ENCODE measurements around the gene INHBC. TPM values are rescaled to one million over a fixed set of nuclear protein-coding genes. Genes with fewer than 3 reads are reported as not detected.

INHBC gene
- total and polyA plus RNA-seq, 7 donors, result not detected

DNA sequence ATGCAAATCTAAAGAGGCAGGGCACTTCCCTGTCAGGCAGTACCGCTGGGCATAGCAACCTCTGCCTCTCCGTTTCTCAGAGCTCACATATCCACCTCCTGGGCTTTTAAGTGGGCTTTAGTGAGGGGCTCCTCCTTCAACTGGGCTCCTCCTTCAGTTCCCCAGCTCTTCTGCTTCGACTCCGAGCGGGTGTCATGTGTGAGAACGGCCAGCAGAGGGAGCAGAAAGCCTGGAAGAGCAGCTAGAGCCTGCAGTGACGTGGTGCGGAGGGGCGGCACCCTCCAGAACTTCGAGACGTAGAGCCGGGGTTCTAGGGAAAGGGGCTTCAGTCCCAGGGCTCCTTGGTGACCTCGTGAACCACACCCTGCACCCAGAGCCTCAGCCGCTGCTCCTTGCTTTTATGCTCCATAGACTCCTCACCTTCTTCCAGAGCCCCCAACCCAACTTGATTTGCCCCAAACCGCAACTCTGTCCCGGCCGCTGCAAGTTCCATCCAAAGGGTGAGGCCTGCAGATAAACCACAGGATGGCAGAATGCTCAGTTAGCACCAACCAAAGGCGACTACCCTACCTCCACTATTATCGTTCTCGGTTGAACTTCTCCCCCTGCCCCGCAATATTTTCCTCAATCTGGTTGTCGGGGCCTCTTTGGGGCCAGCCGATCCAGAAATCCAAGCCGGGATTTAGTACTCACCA is 24.6 kb downstream of the INHBC start:
- Histone ChIP-seq H3K36me3 (no peaks in the 10 kb centered on the region), H3K4me1 (peaks cover 8 to 38% (median 27%) of the 10 kb centered on the region in 4 donors), H3K27ac (peak overlapping the region; percentile 80 to 91 (median 86)), H3K4me3 (peak overlapping the region; percentile 56 to 71 (median 62)), H3K27me3 (peaks cover 0 to 19% (median 0%) of the 10 kb centered on the region in 3 donors), H3K9me3 (no peaks in the 10 kb centered on the region)
- TF ChIP-seq POLR2AphosphoS5 (IDR thresholded peaks at IDR 0.05), result peak in 2 of 4 donors; percentile 9 to 52
- no peak for TF ChIP-seq POLR2A (IDR thresholded peaks at IDR 0.05)
- TF ChIP-seq, protein P1, sequence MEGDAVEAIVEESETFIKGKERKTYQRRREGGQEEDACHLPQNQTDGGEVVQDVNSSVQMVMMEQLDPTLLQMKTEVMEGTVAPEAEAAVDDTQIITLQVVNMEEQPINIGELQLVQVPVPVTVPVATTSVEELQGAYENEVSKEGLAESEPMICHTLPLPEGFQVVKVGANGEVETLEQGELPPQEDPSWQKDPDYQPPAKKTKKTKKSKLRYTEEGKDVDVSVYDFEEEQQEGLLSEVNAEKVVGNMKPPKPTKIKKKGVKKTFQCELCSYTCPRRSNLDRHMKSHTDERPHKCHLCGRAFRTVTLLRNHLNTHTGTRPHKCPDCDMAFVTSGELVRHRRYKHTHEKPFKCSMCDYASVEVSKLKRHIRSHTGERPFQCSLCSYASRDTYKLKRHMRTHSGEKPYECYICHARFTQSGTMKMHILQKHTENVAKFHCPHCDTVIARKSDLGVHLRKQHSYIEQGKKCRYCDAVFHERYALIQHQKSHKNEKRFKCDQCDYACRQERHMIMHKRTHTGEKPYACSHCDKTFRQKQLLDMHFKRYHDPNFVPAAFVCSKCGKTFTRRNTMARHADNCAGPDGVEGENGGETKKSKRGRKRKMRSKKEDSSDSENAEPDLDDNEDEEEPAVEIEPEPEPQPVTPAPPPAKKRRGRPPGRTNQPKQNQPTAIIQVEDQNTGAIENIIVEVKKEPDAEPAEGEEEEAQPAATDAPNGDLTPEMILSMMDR (IDR thresholded peaks at IDR 0.05), result peak; percentile 93 to 99 (median 96)
- no peak for TF ChIP-seq EP300 (IDR thresholded peaks at IDR 0.05)
- intact Hi-C loops (cut with DNase I), result loop anchor here (2.0 kb wide), 1 partner anchor 28 kb away; the partner anchor contains the start of gene R3HDM2
- peak; percentile 96 for DNase-seq
- 0% methylated on average over 24 of the region's 24 CpGs for WGBS, 2 donors

DNA sequence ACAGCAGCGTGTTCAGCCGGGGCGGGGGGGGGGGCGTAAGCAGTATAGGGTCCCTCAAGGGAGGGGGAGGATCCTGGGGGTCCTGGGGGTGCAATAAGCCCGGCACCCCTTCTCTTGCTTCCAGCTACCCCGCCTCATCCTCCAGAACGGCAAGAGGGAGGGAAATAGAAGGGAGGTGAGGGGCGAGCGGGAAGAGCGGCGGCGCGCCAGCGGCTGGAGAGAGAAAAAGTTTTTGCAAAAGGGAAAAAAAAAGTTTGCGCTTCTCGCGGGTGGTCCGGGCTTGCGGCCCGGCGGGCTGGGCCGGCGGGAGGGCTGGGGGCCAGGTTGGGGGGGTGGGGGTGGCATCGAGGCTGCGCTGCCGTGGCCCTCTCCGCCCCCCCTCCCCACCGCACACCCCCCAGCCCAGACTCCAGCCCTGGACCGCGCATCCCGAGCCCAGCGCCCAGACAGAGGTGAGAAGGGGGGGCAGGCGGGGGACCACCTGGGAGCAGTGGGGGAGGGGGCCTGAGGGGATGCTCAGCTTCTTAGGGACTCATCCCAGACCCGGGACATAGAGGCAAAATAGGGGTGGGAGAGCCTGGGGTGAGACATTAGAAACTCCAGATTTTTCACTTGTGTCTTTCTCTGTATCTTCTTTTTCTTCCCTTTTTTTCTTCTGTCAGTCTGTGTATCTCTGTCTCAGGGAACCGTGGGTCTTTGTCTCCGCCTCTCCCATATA is 25.3 kb downstream of the INHBC start, which contains the start of gene GLI1:
Gene GLI1 (plus strand): TSS at position 36 of the 718 bp plus-strand sequence. CDS start 3,907 bp downstream, outside the sequence.
- H3K4me1 ChIP-seq, result peaks cover 8 to 38% (median 27%) of the 10 kb centered on the region in 4 donors
- peak within 1 kb of the TSS; percentile 56 to 71 (median 64) for H3K4me3 ChIP-seq
- no peaks in the 10 kb centered on the region for H3K9me3 ChIP-seq
- no peak for TF ChIP-seq EP300 (IDR thresholded peaks at IDR 0.05)
- TF ChIP-seq, protein P1 (IDR thresholded peaks at IDR 0.05), result no peak
- no peak for TF ChIP-seq POLR2AphosphoS5 (IDR thresholded peaks at IDR 0.05)
- TF ChIP-seq POLR2A (IDR thresholded peaks at IDR 0.05), result no peak
- peaks cover 0 to 19% (median 0%) of the 10 kb centered on the region in 3 donors for H3K27me3 ChIP-seq
- DNase-seq, result no peak
- 0% methylated on average over 36 of the region's 36 CpGs for WGBS, 2 donors
- intact Hi-C loops (cut with DNase I), result loop anchor here (2.0 kb wide), 2 partner anchors 29 to 87 kb away; partner anchors contain the start of genes DCTN2 and R3HDM2
- peak within 1 kb of the TSS; percentile 80 to 91 (median 86) for H3K27ac ChIP-seq
- H3K36me3 ChIP-seq, result no peaks in the 10 kb centered on the region

DNA sequence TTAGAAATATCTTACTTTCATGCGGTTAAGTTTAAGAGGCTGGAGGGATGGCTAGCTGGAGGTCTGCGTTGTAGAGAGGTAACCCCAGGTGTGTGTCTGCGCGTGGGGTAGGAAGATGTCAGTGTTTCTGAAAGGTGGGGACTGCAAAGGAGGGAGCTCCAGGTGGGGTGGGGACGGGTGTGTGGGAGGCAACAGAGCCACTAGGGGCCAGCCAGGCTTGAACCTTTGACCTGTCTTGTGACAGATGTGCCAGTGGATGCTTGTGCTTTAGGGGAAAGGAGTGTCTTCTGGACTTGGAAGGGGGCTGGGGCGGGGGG is 25.8 kb downstream of the INHBC start:
- WGBS, 2 donors, result 3 to 6% methylated on average over 6 of the region's 6 CpGs
- no peaks in the 10 kb centered on the region for H3K36me3 ChIP-seq

DNA sequence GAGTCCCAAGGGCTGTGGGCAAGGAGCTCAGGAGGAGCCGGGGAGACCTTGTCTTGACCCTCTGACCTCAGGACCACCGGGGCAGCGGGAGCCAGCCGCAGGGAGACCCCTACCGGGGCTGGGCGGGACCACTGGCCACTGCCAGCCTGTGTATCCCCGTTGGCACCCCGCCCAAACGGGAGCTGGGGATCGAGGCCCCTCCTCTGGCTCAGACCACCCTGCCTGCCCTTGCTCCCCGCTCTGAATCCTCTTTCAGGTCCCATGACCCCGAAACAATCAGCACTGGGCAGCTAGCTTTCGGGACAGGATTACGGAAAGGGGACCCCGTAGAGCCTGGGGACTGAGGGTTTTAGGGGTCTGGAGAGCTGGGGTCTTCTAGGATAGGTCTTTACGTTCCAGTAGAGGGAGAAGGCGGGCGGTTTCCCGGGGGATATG is 26.3 kb downstream of the INHBC start:
- H3K36me3 ChIP-seq, result no peaks in the 10 kb centered on the region
- intact Hi-C loops (cut with DNase I), result loop anchor here (2.0 kb wide), 1 partner anchor 86 kb away; the partner anchor contains the start of gene DCTN2
- H3K4me1 ChIP-seq, result peaks cover 8 to 38% (median 27%) of the 10 kb centered on the region in 4 donors
- H3K27me3 ChIP-seq, result peaks cover 0 to 13% (median 0%) of the 10 kb centered on the region in 3 donors
- peak overlapping the region in 3 of 4 donors; percentile 84 to 91 (median 85) for H3K27ac ChIP-seq
- WGBS, 2 donors, result 2 to 4% methylated on average over 19 of the region's 19 CpGs
- no peak for DNase-seq
- peak overlapping the region; percentile 56 to 71 (median 63) for H3K4me3 ChIP-seq
- H3K9me3 ChIP-seq, result no peaks in the 10 kb centered on the region
- no peak for TF ChIP-seq POLR2AphosphoS5 (IDR thresholded peaks at IDR 0.05)
- TF ChIP-seq, protein P1 (IDR thresholded peaks at IDR 0.05), result no peak
- TF ChIP-seq POLR2A (IDR thresholded peaks at IDR 0.05), result no peak
- TF ChIP-seq EP300 (IDR thresholded peaks at IDR 0.05), result no peak

More for the DNA sequence above, 25.8 kb downstream of the INHBC start:
- Histone ChIP-seq H3K9me3 (no peaks in the 10 kb centered on the region), H3K27ac (peak overlapping the region in 3 of 4 donors; percentile 83 to 91 (median 89)), H3K4me1 (peaks cover 8 to 38% (median 27%) of the 10 kb centered on the region in 4 donors), H3K27me3 (peaks cover 0 to 17% (median 0%) of the 10 kb centered on the region in 3 donors), H3K4me3 (peak overlapping the region; percentile 56 to 71 (median 64))
- intact Hi-C loops (cut with DNase I), result loop anchor here (2.0 kb wide), 1 partner anchor 86 kb away; the partner anchor contains the start of gene DCTN2
- TF ChIP-seq, protein P1 (IDR thresholded peaks at IDR 0.05), result no peak
- no peak for TF ChIP-seq POLR2AphosphoS5 (IDR thresholded peaks at IDR 0.05)
- no peak for TF ChIP-seq EP300 (IDR thresholded peaks at IDR 0.05)
- TF ChIP-seq POLR2A (IDR thresholded peaks at IDR 0.05), result no peak
- DNase-seq, result no peak

Measured in sigmoid colon (tissue), 7 donors.